Measurements from ENCODE around the gene CHRM5.

GRCh38 chr15:34109797-34110663 lies 141.7 kb downstream of the CHRM5 start:
- TF ChIP-seq CTCF (optimal IDR thresholded peaks at IDR 0.05 in 1 of 3, IDR thresholded peaks at IDR 0.05 in 1 of 3, conservative IDR thresholded peaks at IDR 0.05 in 1 of 3; ENCODE audit: extremely low read depth in 1 of 3, insufficient read depth in 2 of 3, low read length in 3 of 3): peak in 2 of 3 experiments; percentile 53 to 54
- TF ChIP-seq EZH2 (IDR thresholded peaks at IDR 0.05; ENCODE audit: low read length): no peak
